ENCODE results near the gene SLC19A3. TPM values are rescaled to one million over a fixed set of nuclear protein-coding genes. Genes with fewer than 3 reads are reported as not detected.

The SLC19A3 gene
- total RNA-seq, 6 experiments from 2014 or later: 13.7 to 44.1 (median 16.8) TPM

- ATAC-seq: no peak
Measured at GRCh38 chr2:227719641-227720040, 1.8 kb upstream of the SLC19A3 start.

GRCh38 chr2:227716501-227716900 lies 1.3 kb downstream of the SLC19A3 start:
- peak overlapping the region; percentile 41 to 69 (median 66) for H3K4me3 ChIP-seq
- no peak for DNase-seq
- intact Hi-C loops (cut with DNase I): no loop called here
- H3K27ac ChIP-seq: peak overlapping the region; percentile 53 to 87 (median 77)
- TF ChIP-seq POLR2A (IDR thresholded peaks at IDR 0.05) (no peak), CTCF (IDR thresholded peaks at IDR 0.05) (no peak)
- no peaks in the 10 kb centered on the region for H3K27me3 ChIP-seq
- no peaks in the 10 kb centered on the region for H3K9me3 ChIP-seq
- H3K36me3 ChIP-seq: no peaks in the 10 kb centered on the region
- H3K4me1 ChIP-seq: peaks cover 0 to 10% (median 4%) of the 10 kb centered on the region in 4 donors
- WGBS (ENCODE audit: insufficient coverage, low coverage, low lambda C conversion rate, missing lambda C conversion rate): 77% methylated on average over 2 of the region's 2 CpGs
- ATAC-seq: no peak

More at GRCh38 chr2:227719641-227720040, 1.8 kb upstream of the SLC19A3 start:
- no peaks in the 10 kb centered on the region for H3K9me3 ChIP-seq
- no peaks in the 10 kb centered on the region for H3K27me3 ChIP-seq
- DNase-seq: no peak
- TF ChIP-seq POLR2A (IDR thresholded peaks at IDR 0.05): no peak
- no peak for TF ChIP-seq CTCF (IDR thresholded peaks at IDR 0.05)
- peaks cover 0 to 10% (median 4%) of the 10 kb centered on the region in 4 donors for H3K4me1 ChIP-seq
- intact Hi-C loops (cut with DNase I): no loop called here
- H3K36me3 ChIP-seq: no peaks in the 10 kb centered on the region
- WGBS (ENCODE audit: insufficient coverage, low coverage, low lambda C conversion rate, missing lambda C conversion rate): 90% methylated on average over 4 of the region's 4 CpGs
- no peak overlapping the region for H3K27ac ChIP-seq
- no peak overlapping the region for H3K4me3 ChIP-seq

GRCh38 chr2:227713291-227713690 lies 4.5 kb downstream of the SLC19A3 start:
- H3K27ac ChIP-seq: no peak overlapping the region
- intact Hi-C loops (cut with DNase I): no loop called here
- ATAC-seq (no peak), DNase-seq (no peak)
- no peaks in the 10 kb centered on the region for H3K36me3 ChIP-seq
- H3K9me3 ChIP-seq: no peaks in the 10 kb centered on the region
- WGBS (ENCODE audit: insufficient coverage, low coverage, low lambda C conversion rate, missing lambda C conversion rate): 100% methylated on average over 1 of the region's 1 CpG
- H3K27me3 ChIP-seq: no peaks in the 10 kb centered on the region
- no peak for TF ChIP-seq POLR2A (IDR thresholded peaks at IDR 0.05)
- TF ChIP-seq CTCF (IDR thresholded peaks at IDR 0.05): no peak
- peaks cover 0 to 7% (median 1%) of the 10 kb centered on the region in 4 donors for H3K4me1 ChIP-seq
- H3K4me3 ChIP-seq: no peak overlapping the region

GRCh38 chr2:227710986-227711385 lies 6.8 kb downstream of the SLC19A3 start:
- DNase-seq: no peak
- H3K4me3 ChIP-seq: no peak overlapping the region
- no peak for ATAC-seq
- H3K4me1 ChIP-seq: peaks cover 0 to 22% (median 3%) of the 10 kb centered on the region in 4 donors
- H3K9me3 ChIP-seq: no peaks in the 10 kb centered on the region
- H3K27me3 ChIP-seq: no peaks in the 10 kb centered on the region
- WGBS (ENCODE audit: insufficient coverage, low coverage, low lambda C conversion rate, missing lambda C conversion rate): 71% methylated on average over 4 of the region's 7 CpGs
- no peak for TF ChIP-seq CTCF (IDR thresholded peaks at IDR 0.05)
- TF ChIP-seq POLR2A (IDR thresholded peaks at IDR 0.05): no peak
- H3K36me3 ChIP-seq: no peaks in the 10 kb centered on the region
- intact Hi-C loops (cut with DNase I): no loop called here
- H3K27ac ChIP-seq: no peak overlapping the region

- Histone ChIP-seq H3K4me3 (no peak overlapping the region), H3K9me3 (no peaks in the 10 kb centered on the region), H3K27ac (peak overlapping the region in 1 of 3 donors; percentile 62), H3K4me1 (peaks cover 0 to 39% (median 11%) of the 10 kb centered on the region in 4 donors), H3K27me3 (no peaks in the 10 kb centered on the region), H3K36me3 (no peaks in the 10 kb centered on the region)
- ATAC-seq (no peak), DNase-seq (no peak)
- 82% methylated on average over 6 of the region's 6 CpGs for WGBS (ENCODE audit: insufficient coverage, low coverage, low lambda C conversion rate, missing lambda C conversion rate)
- no peak for TF ChIP-seq CTCF (IDR thresholded peaks at IDR 0.05)
- no peak for TF ChIP-seq POLR2A (IDR thresholded peaks at IDR 0.05)
- intact Hi-C loops (cut with DNase I): no loop called here
Measured at GRCh38 chr2:227707390-227707789, 10.4 kb downstream of the SLC19A3 start.
